Measurements from ENCODE around the gene RFT1.
A peak's percentile ranks its signal among the peaks of the same experiment; 100 is the strongest.

Gene RFT1, protein sequence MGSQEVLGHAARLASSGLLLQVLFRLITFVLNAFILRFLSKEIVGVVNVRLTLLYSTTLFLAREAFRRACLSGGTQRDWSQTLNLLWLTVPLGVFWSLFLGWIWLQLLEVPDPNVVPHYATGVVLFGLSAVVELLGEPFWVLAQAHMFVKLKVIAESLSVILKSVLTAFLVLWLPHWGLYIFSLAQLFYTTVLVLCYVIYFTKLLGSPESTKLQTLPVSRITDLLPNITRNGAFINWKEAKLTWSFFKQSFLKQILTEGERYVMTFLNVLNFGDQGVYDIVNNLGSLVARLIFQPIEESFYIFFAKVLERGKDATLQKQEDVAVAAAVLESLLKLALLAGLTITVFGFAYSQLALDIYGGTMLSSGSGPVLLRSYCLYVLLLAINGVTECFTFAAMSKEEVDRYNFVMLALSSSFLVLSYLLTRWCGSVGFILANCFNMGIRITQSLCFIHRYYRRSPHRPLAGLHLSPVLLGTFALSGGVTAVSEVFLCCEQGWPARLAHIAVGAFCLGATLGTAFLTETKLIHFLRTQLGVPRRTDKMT

DNA sequence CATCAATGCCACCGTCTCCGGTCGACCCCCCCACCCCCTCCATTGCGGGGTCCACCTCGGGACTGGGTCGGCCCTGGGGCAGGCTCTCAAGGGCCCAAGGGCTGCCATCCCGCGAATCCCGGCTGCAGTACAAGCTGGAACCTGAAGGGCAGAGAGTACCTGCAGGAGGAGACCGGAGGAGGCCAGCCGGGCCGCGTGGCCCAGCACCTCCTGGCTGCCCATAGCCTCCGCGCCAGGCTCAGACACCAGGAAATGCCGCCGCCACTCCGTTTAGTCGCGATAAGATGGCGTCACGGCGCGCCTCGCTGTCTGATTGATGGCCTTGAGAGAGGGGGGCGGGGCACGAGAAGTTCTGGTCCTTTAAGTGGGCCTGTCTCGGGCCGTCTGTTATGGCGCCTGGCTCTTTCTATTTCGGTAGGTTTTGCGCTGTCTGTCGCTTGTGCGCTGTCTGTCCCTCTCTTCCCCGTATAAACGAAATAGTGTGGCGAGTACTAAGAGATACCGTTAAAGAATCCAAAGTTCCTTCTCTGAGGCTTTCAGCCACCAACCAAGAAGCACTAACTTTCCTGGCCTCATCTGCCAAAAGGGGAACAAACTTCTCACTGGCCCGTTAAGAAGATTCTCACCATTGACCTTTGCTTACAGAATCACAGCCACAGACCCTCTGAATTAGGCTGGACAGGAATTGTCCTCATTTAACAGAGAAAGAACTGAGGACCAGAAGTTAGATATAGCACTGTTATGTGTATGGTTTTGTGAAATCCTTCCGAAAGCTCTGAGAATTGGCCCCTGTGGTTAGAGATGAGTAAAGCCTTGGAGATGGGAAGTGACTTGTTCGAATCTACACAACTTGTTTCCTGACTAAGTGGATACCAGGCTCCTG, at the start of gene RFT1:
Gene RFT1, minus strand, starts transcription at position 257 of the 883 bp plus-strand sequence. Its CDS starts 35 bp downstream, at position 222.
- peak; percentile 39 to 98 (median 90) for DNase-seq

- no peak for DNase-seq
Measured at GRCh38 chr3:53179580-53179979, 49.3 kb upstream of the RFT1 start.

DNA sequence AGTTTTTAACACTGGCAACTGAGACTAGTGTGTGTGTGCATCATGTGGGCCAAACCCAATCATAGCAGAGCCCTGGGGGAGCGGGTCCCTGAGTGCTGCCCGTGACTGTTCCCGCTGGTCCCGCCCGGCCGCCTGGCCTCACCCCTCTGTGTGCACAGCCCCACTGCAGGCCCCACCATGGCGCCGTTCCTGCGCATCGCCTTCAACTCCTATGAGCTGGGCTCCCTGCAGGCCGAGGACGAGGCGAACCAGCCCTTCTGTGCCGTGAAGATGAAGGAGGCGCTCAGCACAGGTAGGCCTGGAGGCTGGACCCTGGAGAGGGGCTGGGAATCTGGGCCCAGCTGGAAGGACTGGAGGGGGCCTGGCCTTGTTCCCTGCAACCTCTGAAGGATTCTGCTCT, 48.0 kb upstream of the RFT1 start:
- DNase-seq, result no peak

DNA sequence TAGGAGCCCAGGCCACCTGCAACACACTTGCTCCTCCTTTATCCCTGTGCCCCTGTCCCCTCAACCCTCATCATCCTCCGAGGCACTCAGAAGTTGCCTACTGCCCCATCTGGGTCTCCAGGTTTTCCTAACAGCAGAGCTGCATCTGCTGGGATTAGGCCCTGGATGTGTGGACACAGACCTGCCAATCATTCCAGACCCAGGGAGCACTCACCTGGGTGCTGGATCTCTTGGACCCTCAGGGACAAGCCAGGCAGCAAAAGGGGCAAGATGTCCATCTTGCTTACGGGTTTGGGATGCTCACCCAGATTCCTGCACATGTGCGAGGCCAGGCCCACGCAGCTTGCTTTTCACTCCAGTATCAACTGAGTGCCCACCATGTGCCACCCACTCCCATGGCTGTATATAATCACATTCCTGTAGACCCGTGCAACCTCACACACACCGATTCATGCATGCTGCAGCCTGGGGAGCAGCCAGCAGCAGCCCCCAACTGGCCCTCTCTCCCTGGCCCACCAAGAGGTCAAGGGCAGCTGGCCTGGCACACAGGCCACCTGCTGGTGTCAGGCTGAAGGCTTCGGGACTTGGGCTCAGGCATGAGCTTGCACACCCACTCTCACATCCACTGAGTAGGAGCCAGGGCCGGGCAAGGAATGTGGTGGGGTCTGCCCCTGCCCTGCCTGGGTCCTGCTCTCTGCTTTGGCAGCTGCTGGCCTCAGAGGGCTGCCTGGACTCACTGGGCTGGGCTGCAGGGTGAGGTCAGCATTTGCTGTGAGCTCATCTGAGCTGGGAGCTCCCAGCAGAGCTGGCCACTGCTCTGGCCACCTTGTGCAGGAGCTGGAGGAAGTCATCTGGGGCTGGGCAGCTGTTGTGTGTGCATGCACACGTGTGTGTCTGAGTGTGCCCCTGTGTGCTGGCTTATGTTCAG, 45.6 kb upstream of the RFT1 start:
- DNase-seq, result no peak

GRCh38 chr3:53174346-53175250, 44.4 kb upstream of the RFT1 start:
- no peak for DNase-seq

- no peak for DNase-seq
Measured at GRCh38 chr3:53173107-53173506, 42.9 kb upstream of the RFT1 start.

DNA sequence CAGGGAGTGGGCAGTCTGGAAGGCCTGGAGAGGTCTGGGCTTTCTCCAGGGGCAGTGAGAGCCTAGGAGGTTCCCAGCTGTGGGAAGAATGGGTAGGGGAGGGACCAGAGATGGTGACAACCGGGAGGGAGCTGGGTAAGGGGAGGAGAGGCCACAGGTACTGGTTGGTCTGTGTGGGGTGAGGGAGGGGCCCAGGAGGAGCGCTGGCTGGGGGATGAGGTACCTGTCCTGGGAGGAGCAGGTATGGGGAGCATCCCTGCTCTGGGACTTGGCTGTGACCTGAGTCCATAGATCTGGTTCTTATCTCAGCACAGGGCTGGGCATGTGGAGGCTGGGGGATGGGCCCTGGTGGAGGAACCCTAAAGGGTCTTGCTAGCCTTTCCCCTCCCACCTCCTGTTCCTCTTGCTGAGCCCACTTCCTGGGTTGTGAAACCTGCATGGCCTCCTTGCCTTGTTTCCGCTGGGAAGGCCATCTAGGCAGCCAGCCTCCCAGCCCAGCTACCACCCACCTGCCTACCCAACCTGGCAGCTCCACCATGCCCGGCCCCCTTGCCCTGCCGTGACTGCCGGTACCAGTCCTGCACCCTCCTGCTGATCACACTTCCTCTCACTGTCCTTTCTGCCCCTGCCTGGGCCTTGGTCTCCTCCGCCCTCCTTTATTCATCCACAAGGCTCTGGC, 41.7 kb upstream of the RFT1 start:
- peak in 1 of 56 donors; percentile 19 for DNase-seq

- DNase-seq, result no peak
Measured at GRCh38 chr3:53171064-53171418, 40.8 kb upstream of the RFT1 start.

GRCh38 chr3:53170325-53171063, 40.3 kb upstream of the RFT1 start:
- peak in 4 of 56 donors; percentile 8 to 18 (median 12) for DNase-seq

GRCh38 chr3:53169832-53170324, 39.6 kb upstream of the RFT1 start:
- DNase-seq, result no peak

DNA sequence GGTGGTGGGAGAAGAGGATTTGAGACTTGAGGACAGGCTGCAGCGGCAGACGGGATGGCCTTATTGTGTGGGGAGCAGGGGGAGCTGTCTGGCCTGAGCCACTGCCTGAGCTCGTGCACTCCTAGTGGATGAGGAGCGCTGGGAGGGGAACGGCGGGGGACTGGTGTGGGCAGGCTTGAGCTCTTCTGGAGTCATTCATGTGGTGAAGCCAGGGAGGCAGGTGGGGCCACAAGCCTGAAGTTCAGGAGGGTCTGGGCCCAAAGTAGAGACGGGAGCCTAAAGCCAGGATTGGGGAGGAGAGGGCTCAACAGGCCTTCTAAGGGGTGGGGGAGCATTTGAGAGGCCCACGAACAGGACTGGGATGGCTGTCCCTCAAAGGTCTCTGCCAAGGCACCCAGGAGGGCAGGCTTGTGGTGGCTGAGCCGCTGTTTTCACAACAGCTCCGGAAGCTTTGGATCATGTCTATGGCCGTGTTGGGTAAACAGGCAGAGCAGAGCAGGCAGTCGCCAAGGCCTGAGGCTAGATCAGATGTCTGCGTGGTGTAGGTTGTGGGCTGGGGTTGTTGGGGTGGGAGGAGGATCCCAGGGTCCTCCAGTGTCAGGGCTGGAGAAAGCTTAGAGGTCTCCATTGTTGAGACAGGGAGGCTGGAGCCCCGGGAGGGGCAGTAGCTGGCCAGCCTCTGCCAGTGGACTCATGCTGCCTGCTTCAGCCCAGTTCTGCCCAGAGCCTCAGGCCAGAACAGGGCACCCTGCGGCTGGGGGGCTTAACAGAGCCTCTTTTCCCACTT, 39.0 kb upstream of the RFT1 start:
- peak in 4 of 56 donors; percentile 13 to 23 (median 20) for DNase-seq

DNA sequence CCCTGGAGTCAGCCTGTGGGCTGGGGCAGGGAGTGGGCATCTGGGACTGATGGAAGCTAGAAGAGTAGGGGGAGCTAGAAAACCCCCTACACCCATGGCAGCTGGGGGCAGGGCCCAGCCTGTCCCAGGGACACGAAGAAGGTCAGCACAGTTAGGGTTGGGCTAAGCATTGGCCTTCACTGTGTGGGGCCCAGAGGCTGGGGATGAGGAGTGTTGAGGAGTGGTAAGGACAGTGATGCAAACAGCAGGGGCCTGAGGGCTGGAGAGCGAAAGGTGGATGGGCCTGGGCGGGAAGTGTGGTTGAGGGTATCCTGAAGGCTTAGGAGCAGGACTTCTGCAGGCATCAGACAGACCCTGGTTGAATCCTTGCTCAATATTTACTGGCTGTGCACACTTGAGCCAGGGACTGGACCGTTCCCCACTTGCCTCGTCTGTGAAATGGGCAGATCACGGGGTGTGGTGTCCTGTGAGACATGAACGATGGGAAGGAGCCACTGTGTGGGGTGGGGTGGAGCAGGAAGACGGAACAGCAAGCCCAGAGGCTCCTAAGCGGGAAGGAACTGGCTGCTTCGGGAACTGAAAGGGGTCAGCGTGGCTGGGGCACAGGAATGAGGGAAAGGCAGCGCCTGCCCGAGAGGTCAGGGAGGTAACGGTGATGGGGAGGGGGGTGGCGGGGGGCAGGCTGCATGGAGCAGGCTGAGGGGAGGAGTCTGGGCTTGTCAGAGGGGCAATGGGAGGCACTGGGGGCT, 38.1 kb upstream of the RFT1 start:
- DNase-seq, result no peak

DNA sequence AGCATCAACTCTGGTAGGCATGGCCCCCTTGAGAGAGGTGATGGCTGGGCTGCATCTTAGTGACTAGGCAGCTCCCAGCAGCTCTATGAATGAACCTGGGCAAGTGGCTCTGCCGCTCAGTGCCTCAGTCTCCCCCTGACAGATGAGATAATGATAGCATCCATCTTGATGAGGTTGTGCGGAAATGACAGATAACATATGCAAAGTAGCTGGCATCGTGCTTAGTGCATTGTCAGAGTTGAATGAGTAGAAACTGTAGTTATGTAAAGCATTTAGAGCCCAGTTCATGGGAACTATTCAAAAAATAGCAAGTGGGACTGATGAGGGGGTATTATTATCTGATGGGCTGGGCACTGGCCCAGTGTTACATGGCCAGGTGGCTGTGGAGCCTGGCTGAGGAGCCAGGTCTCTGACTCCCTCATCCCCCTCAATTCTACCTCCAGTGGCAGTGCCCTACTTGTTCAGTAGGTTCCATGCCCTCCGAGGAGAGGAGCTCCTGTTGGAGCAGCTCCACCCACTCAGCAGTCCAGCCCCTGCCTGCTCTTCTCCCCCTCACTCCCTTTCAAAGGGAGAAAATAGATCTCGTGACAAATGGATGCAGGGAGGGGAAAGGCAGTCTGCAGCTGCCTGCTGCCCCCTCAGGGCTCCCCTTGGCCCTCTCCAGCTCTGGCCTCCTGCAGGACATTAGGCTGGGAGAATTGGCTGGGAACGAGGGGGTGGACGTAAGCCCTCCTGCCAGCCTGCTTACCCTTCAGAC, 37.4 kb upstream of the RFT1 start:
- peak in 1 of 56 donors; percentile 27 for DNase-seq

DNA sequence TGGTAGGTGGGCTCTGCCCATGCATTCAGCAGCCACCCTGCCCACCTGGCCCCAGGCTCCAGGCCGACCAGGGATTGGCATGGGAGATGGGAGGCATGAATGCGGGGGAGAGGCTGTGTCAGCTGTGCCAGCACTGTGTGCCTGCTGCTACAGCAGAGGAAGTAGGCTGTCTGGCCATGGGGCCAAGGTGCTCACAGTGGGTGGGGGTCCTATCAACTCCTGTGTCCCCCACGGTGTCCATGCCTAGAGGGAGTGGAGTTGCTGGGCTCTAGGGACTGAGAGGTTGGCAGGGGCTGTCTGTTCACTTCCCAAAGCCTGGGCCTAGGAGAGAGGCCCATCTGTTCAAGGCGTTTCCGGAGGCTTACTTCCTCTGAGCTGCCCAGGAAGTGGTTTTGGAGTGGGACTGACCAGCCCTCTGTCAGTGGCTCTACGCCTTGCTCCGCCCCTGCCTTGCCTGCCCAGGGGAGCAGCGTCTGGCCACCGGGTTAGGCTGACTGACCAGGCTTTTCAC, 36.6 kb upstream of the RFT1 start:
- peak in 22 of 56 donors; percentile 13 to 55 (median 28) for DNase-seq

DNA sequence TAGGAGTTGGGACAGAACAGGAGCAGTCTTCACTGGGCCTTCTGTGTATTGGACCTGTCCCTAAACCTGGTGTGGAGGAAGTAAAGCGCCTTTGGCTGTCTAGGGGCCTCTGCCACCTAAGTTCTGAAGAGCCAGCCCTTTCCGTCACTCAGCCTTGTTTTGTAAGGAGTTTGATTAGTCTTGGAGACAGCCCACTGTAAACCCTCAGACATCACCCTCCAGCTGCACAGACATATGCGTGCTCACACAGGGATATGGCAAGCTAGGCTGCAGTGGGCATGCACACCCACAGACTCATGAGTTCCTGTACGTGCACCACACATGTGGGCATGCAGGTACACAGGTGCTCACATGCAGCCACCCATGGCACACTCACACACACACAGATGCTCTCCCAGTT, 36.0 kb upstream of the RFT1 start:
- DNase-seq, result no peak

DNA sequence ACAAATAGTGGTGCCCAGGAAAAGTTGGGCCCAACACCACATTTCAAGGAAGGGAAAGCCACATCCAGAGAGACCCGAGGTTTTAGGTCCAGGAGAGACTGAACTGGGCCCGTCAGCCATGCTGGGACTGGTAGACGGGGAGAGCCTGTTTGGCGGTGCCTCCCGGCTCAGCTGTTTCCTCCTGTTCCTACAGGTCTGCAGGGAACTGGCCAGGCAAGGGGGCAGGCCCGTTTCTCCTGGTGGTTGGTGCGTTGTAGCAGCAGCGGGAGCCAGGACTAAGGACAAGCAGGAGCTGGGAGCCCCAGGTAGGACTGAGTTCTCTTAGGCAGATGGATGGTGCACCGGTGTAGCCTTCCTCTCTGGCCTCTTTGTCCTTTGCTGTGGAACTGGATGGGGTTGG, 34.7 kb upstream of the RFT1 start:
- no peak for DNase-seq
